ENCODE results near the gene NAT8L.

DNA sequence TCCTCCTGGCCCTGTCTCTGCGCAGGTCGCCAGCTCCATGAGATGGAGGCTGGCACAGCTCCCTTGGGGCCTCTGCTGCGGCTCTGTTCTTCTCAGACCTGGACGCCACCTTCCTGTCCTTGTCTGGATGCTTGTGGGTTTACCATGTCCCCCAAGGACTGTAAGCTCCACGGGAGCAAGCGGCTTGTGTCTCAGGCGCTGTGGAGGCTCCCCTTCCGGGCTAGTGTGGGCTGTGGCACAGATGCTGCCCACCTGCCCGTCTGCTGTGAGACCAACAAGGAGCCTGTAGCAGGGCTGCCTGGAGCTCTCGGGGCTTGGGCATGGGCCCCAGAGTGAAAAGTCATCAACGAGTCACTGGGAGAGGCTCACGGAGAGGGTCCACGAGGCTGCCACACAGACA, 25.2 kb downstream of the NAT8L start:
- TF ChIP-seq, protein P1, sequence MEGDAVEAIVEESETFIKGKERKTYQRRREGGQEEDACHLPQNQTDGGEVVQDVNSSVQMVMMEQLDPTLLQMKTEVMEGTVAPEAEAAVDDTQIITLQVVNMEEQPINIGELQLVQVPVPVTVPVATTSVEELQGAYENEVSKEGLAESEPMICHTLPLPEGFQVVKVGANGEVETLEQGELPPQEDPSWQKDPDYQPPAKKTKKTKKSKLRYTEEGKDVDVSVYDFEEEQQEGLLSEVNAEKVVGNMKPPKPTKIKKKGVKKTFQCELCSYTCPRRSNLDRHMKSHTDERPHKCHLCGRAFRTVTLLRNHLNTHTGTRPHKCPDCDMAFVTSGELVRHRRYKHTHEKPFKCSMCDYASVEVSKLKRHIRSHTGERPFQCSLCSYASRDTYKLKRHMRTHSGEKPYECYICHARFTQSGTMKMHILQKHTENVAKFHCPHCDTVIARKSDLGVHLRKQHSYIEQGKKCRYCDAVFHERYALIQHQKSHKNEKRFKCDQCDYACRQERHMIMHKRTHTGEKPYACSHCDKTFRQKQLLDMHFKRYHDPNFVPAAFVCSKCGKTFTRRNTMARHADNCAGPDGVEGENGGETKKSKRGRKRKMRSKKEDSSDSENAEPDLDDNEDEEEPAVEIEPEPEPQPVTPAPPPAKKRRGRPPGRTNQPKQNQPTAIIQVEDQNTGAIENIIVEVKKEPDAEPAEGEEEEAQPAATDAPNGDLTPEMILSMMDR (conservative IDR thresholded peaks at IDR 0.05; ENCODE audit: low read depth, low read length) = no peak
- TF ChIP-seq EZH2phosphoT487 (IDR thresholded peaks at IDR 0.05; ENCODE audit: borderline replicate concordance, low read length) = no peak
- TF ChIP-seq EZH2 (IDR thresholded peaks at IDR 0.05; ENCODE audit: low read length, unreplicated experiment) = no peak

All from PC-3 (cell line).